Liver (tissue), 9 donors: ENCODE measurements around the gene MMP23B. TPM values are rescaled to one million over a fixed set of nuclear protein-coding genes. Genes with fewer than 3 reads are reported as not detected.

ENCODE experiments used
- DNase-seq: peaks from one replicate; pipeline ENCODE4 v3.0.0-alpha.2; 2017; ENCODE audit warnings: low spot score
- H3K27ac ChIP-seq, 2 donors: one replicate each; pipeline ENCODE4 v1.7.0; 2013; ENCODE audit warnings: inconsistent platforms in 2 of 2, low read length in 2 of 2, control low read depth in 1 of 2, low read depth in 1 of 2, mild to moderate bottlenecking in 1 of 2
- H3K27me3 ChIP-seq, 4 donors: one replicate each; pipeline versions ENCODE4 v1.6.1 to v1.7.0; 2013; ENCODE audit warnings: low read length in 3 of 4, inconsistent platforms in 1 of 4, mild to moderate bottlenecking in 1 of 4, moderate library complexity in 1 of 4; ENCODE audit not compliant: control insufficient read depth in 4 of 4, insufficient read depth in 4 of 4
- H3K36me3 ChIP-seq, 4 donors: one replicate each; pipeline versions ENCODE4 v1.6.1 to v1.7.0; 2013; ENCODE audit warnings: low read length in 3 of 4, mild to moderate bottlenecking in 3 of 4, low read depth in 1 of 4, moderate library complexity in 1 of 4; ENCODE audit not compliant: control insufficient read depth in 4 of 4, insufficient read depth in 3 of 4
- H3K4me1 ChIP-seq, 4 donors: one replicate each; pipeline versions ENCODE4 v1.6.1 to v1.7.0; 2013; ENCODE audit warnings: low read length in 3 of 4, mild to moderate bottlenecking in 3 of 4, moderate library complexity in 1 of 4; ENCODE audit not compliant: control insufficient read depth in 4 of 4, insufficient read depth in 4 of 4
- H3K4me3 ChIP-seq, 3 donors: one replicate each; pipeline versions ENCODE4 v1.6.1 to v1.7.0; 2013; ENCODE audit warnings: low read length in 3 of 3, control low read depth in 1 of 3, low read depth in 1 of 3, mild to moderate bottlenecking in 1 of 3
- H3K9ac ChIP-seq, 2 donors: one replicate each; pipeline ENCODE4 v1.7.0; 2013; ENCODE audit warnings: low read length in 2 of 2, mild to moderate bottlenecking in 2 of 2, moderate library complexity in 2 of 2, control low read depth in 1 of 2, low read depth in 1 of 2
- H3K9me3 ChIP-seq, 4 donors: one replicate each; pipeline versions ENCODE4 v1.6.1 to v1.7.0; 2013; ENCODE audit warnings: low read length in 3 of 4; ENCODE audit not compliant: control insufficient read depth in 4 of 4
- EGR1 ChIP-seq, 2 donors: IDR thresholded peaks; 2 replicates each; pipeline ENCODE4 v1.6.1; 2016 to 2018; ENCODE audit warnings: antibody characterized with exemption in 2 of 2, low read depth in 2 of 2
- FOXA1 ChIP-seq: IDR thresholded peaks from 2 replicates; pipeline ENCODE4 v1.6.1; 2016; ENCODE audit warnings: antibody characterized with exemption
- FOXA2 ChIP-seq: IDR thresholded peaks from 2 replicates; pipeline ENCODE4 v1.6.1; 2016; ENCODE audit warnings: antibody characterized with exemption
- GABPA ChIP-seq, 2 donors: IDR thresholded peaks in 1 of 2; conservative IDR thresholded peaks in 1 of 2; 2 replicates each; pipeline ENCODE4 v1.6.1; 2016; ENCODE audit warnings: antibody characterized with exemption in 2 of 2, mild to moderate bottlenecking in 1 of 2, moderate library complexity in 1 of 2
- HNF4A ChIP-seq, 2 donors: conservative IDR thresholded peaks; 2 replicates each; pipeline ENCODE4 v1.6.1; 2016; ENCODE audit warnings: antibody characterized with exemption in 2 of 2, mild to moderate bottlenecking in 2 of 2
- HNF4G ChIP-seq: IDR thresholded peaks from 2 replicates; pipeline ENCODE4 v1.6.1; 2016; ENCODE audit warnings: antibody characterized with exemption
- JUND ChIP-seq, 2 donors: IDR thresholded peaks; 2 replicates each; pipeline ENCODE4 v1.6.1; 2016; ENCODE audit warnings: antibody characterized with exemption in 2 of 2
- NR2F2 ChIP-seq: IDR thresholded peaks from 2 replicates; pipeline ENCODE4 v1.6.1; 2016; ENCODE audit warnings: antibody characterized with exemption
- RAD21 ChIP-seq, 2 donors: IDR thresholded peaks; 2 replicates each; pipeline ENCODE4 v1.6.1; 2016; ENCODE audit warnings: antibody characterized with exemption in 2 of 2, mild to moderate bottlenecking in 2 of 2
- REST ChIP-seq: IDR thresholded peaks from 2 replicates; pipeline ENCODE4 v1.6.1; 2016; ENCODE audit warnings: antibody characterized with exemption, mild to moderate bottlenecking
- RXRA ChIP-seq, 2 donors: IDR thresholded peaks; 2 replicates each; pipeline ENCODE4 v1.6.1; 2017 to 2018; ENCODE audit warnings: antibody characterized with exemption in 2 of 2, mild to moderate bottlenecking in 1 of 2
- SP1 ChIP-seq: IDR thresholded peaks from 2 replicates; pipeline ENCODE4 v1.6.1; 2018; ENCODE audit warnings: antibody characterized with exemption, mild to moderate bottlenecking
- TAF1 ChIP-seq: conservative IDR thresholded peaks from 2 replicates; pipeline ENCODE4 v1.6.1; 2016; ENCODE audit warnings: antibody characterized with exemption, mild to moderate bottlenecking
- YY1 ChIP-seq: IDR thresholded peaks from 2 replicates; pipeline ENCODE4 v1.6.1; 2016; ENCODE audit warnings: antibody characterized with exemption, mild to moderate bottlenecking
- WGBS: extraction: QIAGEN DNeasy Blood & Tissue Kit; methylation state at CpG from one replicate; pipeline ENCODE4 v1.1.7; 2013; 5-methylcytosine and 5-hydroxymethylcytosine counted together
- polyA plus RNA-seq, 2 donors: library from polyadenylated mRNA; stranded (reverse) in 1 of 2; unstranded in 1 of 2; fragments of 200-250 nt in 1 of 2; fragments of >200 nt in 1 of 2; fragmentation: Nextera tagmentation in 1 of 2; extraction: Ambion mirVana in 1 of 2; gene quantifications; one replicate each; pipeline versions ENCODE4 v1.2.1 to v1.2.3, GENCODE V29; 2013 to 2015
- total RNA-seq, 2 donors: library from RNA; depleted of rRNA; stranded (reverse); fragments of >200 nt; gene quantifications; one replicate each; pipeline ENCODE4 v1.2.3, GENCODE V29; 2014
- TF ChIP-seq, protein P1 (sequence below): IDR thresholded peaks from 2 replicates; pipeline ENCODE4 v1.6.1; 2016; ENCODE audit warnings: antibody characterized with exemption
- TF ChIP-seq, protein P2 (sequence below): IDR thresholded peaks from 2 replicates; pipeline ENCODE4 v1.6.1; 2016; ENCODE audit warnings: antibody characterized with exemption
- TF ChIP-seq, protein P3 (sequence below): fragments of 150-350 bp; IDR thresholded peaks from 2 replicates; pipeline ENCODE4 v1.5.1; 2017; ENCODE audit warnings: improper control_type of control experiment, low read depth, low read length; ENCODE audit not compliant: missing input control
- TF ChIP-seq, protein P4 (sequence below): IDR thresholded peaks from 2 replicates; pipeline ENCODE4 v1.6.1; 2016; ENCODE audit warnings: antibody characterized with exemption
- donor health status: healthy.
- donor health status: healthy.
- donor health status: healthy.
- donor health status: healthy.
- donor health status: healthy.

MMP23B gene
- total and polyA plus RNA-seq, 4 donors: 0.92 to 4.2 (median 1.5) TPM

GRCh38 chr1:1593834-1594601 is 38.0 kb upstream of the MMP23B start:
- WGBS: 82% methylated on average over 24 of the region's 24 CpGs
- Histone ChIP-seq H3K36me3 (no peaks in the 10 kb centered on the region), H3K9me3 (no peaks in the 10 kb centered on the region), H3K4me1 (peaks cover 0 to 7% (median 3%) of the 10 kb centered on the region in 4 donors), H3K4me3 (no peak overlapping the region), H3K27me3 (peaks cover 0 to 7% (median 2%) of the 10 kb centered on the region in 4 donors), H3K9ac (no peak overlapping the region), H3K27ac (no peak overlapping the region)
- no peak for DNase-seq
- TF ChIP-seq, protein P1, sequence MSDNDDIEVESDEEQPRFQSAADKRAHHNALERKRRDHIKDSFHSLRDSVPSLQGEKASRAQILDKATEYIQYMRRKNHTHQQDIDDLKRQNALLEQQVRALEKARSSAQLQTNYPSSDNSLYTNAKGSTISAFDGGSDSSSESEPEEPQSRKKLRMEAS: no peak
- TF ChIP-seq SP1 (no peak), YY1 (no peak), RAD21 (IDR thresholded peaks at IDR 0.05) (no peak), JUND (IDR thresholded peaks at IDR 0.05) (no peak), NR2F2 (no peak), HNF4A (conservative IDR thresholded peaks at IDR 0.05) (no peak), TAF1 (no peak), FOXA1 (no peak), FOXA2 (no peak), RXRA (IDR thresholded peaks at IDR 0.05) (no peak), HNF4G (no peak), EGR1 (IDR thresholded peaks at IDR 0.05; ENCODE audit: low read depth in 2 of 2) (no peak), GABPA (IDR thresholded peaks at IDR 0.05 in 1 of 2, conservative IDR thresholded peaks at IDR 0.05 in 1 of 2) (no peak), REST (no peak)
- TF ChIP-seq, protein P2, sequence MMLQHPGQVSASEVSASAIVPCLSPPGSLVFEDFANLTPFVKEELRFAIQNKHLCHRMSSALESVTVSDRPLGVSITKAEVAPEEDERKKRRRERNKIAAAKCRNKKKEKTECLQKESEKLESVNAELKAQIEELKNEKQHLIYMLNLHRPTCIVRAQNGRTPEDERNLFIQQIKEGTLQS: no peak
- TF ChIP-seq, protein P3, sequence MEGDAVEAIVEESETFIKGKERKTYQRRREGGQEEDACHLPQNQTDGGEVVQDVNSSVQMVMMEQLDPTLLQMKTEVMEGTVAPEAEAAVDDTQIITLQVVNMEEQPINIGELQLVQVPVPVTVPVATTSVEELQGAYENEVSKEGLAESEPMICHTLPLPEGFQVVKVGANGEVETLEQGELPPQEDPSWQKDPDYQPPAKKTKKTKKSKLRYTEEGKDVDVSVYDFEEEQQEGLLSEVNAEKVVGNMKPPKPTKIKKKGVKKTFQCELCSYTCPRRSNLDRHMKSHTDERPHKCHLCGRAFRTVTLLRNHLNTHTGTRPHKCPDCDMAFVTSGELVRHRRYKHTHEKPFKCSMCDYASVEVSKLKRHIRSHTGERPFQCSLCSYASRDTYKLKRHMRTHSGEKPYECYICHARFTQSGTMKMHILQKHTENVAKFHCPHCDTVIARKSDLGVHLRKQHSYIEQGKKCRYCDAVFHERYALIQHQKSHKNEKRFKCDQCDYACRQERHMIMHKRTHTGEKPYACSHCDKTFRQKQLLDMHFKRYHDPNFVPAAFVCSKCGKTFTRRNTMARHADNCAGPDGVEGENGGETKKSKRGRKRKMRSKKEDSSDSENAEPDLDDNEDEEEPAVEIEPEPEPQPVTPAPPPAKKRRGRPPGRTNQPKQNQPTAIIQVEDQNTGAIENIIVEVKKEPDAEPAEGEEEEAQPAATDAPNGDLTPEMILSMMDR: no peak
- TF ChIP-seq, protein P4, sequence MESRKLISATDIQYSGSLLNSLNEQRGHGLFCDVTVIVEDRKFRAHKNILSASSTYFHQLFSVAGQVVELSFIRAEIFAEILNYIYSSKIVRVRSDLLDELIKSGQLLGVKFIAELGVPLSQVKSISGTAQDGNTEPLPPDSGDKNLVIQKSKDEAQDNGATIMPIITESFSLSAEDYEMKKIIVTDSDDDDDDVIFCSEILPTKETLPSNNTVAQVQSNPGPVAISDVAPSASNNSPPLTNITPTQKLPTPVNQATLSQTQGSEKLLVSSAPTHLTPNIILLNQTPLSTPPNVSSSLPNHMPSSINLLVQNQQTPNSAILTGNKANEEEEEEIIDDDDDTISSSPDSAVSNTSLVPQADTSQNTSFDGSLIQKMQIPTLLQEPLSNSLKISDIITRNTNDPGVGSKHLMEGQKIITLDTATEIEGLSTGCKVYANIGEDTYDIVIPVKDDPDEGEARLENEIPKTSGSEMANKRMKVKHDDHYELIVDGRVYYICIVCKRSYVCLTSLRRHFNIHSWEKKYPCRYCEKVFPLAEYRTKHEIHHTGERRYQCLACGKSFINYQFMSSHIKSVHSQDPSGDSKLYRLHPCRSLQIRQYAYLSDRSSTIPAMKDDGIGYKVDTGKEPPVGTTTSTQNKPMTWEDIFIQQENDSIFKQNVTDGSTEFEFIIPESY: no peak
